K562 (cell line): ENCODE results near the gene FGFRL1. TPM values are rescaled to one million over a fixed set of nuclear protein-coding genes. Genes with fewer than 3 reads are reported as not detected.

Source experiments
- ATAC-seq: fragments of 200-7000 bp; cut with Tn5 transposase; 3 replicates; pipeline ENCODE4 v1.9.1; 2020; ENCODE audit warnings: moderate library complexity
- BruUV-seq: library from RNA; stranded (reverse); fragments of 400-500 nt; replicated peaks from 2 replicates; lab custom pipeline; 2021; lab: Mats Ljungman, UMichigan
- CTCF ChIA-PET: fragments of 300-600 bp; formaldehyde crosslinking; extraction: SDS; loops from one replicate; lab custom pipeline; 2021; ENCODE audit warnings: low intra/inter-chr PET ratio; lab: Yijun Ruan, JAX
- POLR2A ChIA-PET: fragments of 300-600, 350-650 bp; sonication (Branson Sonifier 250); formaldehyde crosslinking; extraction: SDS; loops from one replicate; lab custom pipeline; 2021; ENCODE audit warnings: antibody characterized with exemption, inconsistent platforms; lab: Yijun Ruan, JAX
- DNase-seq, 4 experiments: peaks; one replicate each; pipeline versions ENCODE4 v3.0.0 to v3.0.0-alpha.2; 2011 to 2018; ENCODE audit warnings: low spot score in 3 of 4, mixed read lengths in 3 of 4; ENCODE audit errors: extremely low read depth in 1 of 4
- FAIRE-seq: peaks from 2 replicates; lab custom pipeline; 2011; peaks lifted over from hg19 to GRCh38; lab: Jason Lieb, UNC
- H2AFZ ChIP-seq: 2 replicates; pipeline ENCODE4 v1.6.0; 2011; ENCODE audit warnings: low read depth, low read length, control low read depth, inconsistent platforms
- H3K27ac ChIP-seq: fragments of 200-600 bp; 3 replicates; pipeline ENCODE4 v1.8.0; 2011; ENCODE audit warnings: low read depth, mild to moderate bottlenecking, control low read depth, inconsistent platforms, low read length, moderate library complexity, mixed read lengths; ENCODE audit errors: extremely low read depth
- H3K27me3 ChIP-seq, 2 experiments: fragments of 300-600 bp in 1 of 2; 2 replicates in 1 of 2; 3 replicates in 1 of 2; pipeline versions ENCODE4 v1.6.0 to v1.8.0; 2011; ENCODE audit warnings: inconsistent platforms in 2 of 2, low read length in 2 of 2, mild to moderate bottlenecking in 1 of 2, mixed read lengths in 1 of 2, moderate library complexity in 1 of 2; ENCODE audit not compliant: control insufficient read depth in 2 of 2, insufficient read depth in 2 of 2
- H3K36me3 ChIP-seq: fragments of 300-600 bp; 3 replicates; pipeline ENCODE4 v1.8.0; 2011; ENCODE audit warnings: mild to moderate bottlenecking, low read length, inconsistent platforms; ENCODE audit not compliant: control insufficient read depth, insufficient read depth
- H3K4me1 ChIP-seq, 2 experiments: fragments of 200-600 bp in 1 of 2; replicated peaks in 1 of 2; 2 replicates in 1 of 2; 3 replicates in 1 of 2; pipeline versions ENCODE4 v1.5.1 to v1.8.0; 2011; ENCODE audit warnings: inconsistent platforms in 2 of 2, low read length in 2 of 2, mild to moderate bottlenecking in 1 of 2, mixed read lengths in 1 of 2, moderate library complexity in 1 of 2; ENCODE audit not compliant: control insufficient read depth in 2 of 2, insufficient read depth in 2 of 2
- H3K4me2 ChIP-seq: 2 replicates; pipeline ENCODE4 v1.6.1; 2011; ENCODE audit warnings: low read length, control low read depth, inconsistent platforms, mixed read lengths; ENCODE audit not compliant: insufficient read depth
- H3K4me3 ChIP-seq: fragments of 200-600 bp; sonication (generic), shearing (Covaris generic); 2 replicates; pipeline ENCODE4 v1.5.1; 2016; ENCODE audit warnings: control low read depth, inconsistent platforms
- H3K79me2 ChIP-seq: fragments of 200-600 bp; 3 replicates; pipeline ENCODE4 v1.8.0; 2011; ENCODE audit warnings: low read length, inconsistent platforms; ENCODE audit not compliant: control insufficient read depth, insufficient read depth
- H3K9ac ChIP-seq, 2 experiments: 2 replicates each; pipeline versions ENCODE4 v1.6.0 to v1.6.1; 2011; ENCODE audit warnings: low read depth in 2 of 2, low read length in 2 of 2, control low read depth in 1 of 2, inconsistent platforms in 1 of 2, mild to moderate bottlenecking in 1 of 2, mixed read lengths in 1 of 2; ENCODE audit not compliant: insufficient read depth in 1 of 2
- H3K9me1 ChIP-seq: one replicate; pipeline ENCODE4 v1.6.0; 2011; ENCODE audit warnings: inconsistent platforms, mild to moderate bottlenecking, low read length, moderate library complexity; ENCODE audit not compliant: control insufficient read depth, insufficient read depth
- H3K9me3 ChIP-seq: replicated peaks from 2 replicates; pipeline ENCODE4 v1.5.1; 2011; ENCODE audit warnings: low read depth, low read length, inconsistent platforms; ENCODE audit not compliant: control insufficient read depth, insufficient read depth
- H4K20me1 ChIP-seq: replicated peaks from 2 replicates; pipeline ENCODE4 v1.6.1; 2011; ENCODE audit warnings: low read length, inconsistent platforms, mixed read lengths; ENCODE audit not compliant: control insufficient read depth, insufficient read depth
- CHD2 ChIP-seq: IDR thresholded peaks from 2 replicates; pipeline ENCODE4 v1.6.1; 2011; ENCODE audit warnings: low read depth, low read length
- PCBP1 ChIP-seq: fragments of 200-400 bp; formaldehyde crosslinking; IDR thresholded peaks from 2 replicates; pipeline ENCODE4 v1.6.1; 2018; ENCODE audit warnings: mild to moderate bottlenecking, low read depth, low read length; ENCODE audit not compliant: poor library complexity, severe bottlenecking
- PTRF ChIP-seq: fragments of 450-650 bp; IDR thresholded peaks from 2 replicates; pipeline ENCODE4 v1.6.1; 2016; ENCODE audit warnings: mild to moderate bottlenecking, missing genetic modification characterization, missing compliant biosample characterization
- RBM22 ChIP-seq: fragments of 200-400 bp; formaldehyde crosslinking; IDR thresholded peaks from 2 replicates; pipeline ENCODE4 v1.6.1; 2018; ENCODE audit warnings: low read length, low read depth; ENCODE audit not compliant: poor library complexity, severe bottlenecking
- TAF1 ChIP-seq: IDR thresholded peaks from 2 replicates; pipeline ENCODE4 v1.6.1; 2011; ENCODE audit warnings: mild to moderate bottlenecking, low read length, moderate library complexity; ENCODE audit not compliant: insufficient read depth, control insufficient read depth, severe bottlenecking; ENCODE audit errors: extremely low read depth
- ZNF583 ChIP-seq: fragments of 250-450 bp; sonication (Bioruptor Pico); IDR thresholded peaks from 2 replicates; pipeline ENCODE4 v1.4.0; 2020
- WGBS: fragments of 100-300 bp; shearing (Covaris generic); methylation state at CpG from one replicate; pipeline ENCODE4 v1.1.6; 2016; ENCODE audit warnings: low coverage, mixed read lengths; ENCODE audit not compliant: insufficient coverage; ENCODE audit errors: missing lambda C conversion rate; 5-methylcytosine and 5-hydroxymethylcytosine counted together
- in situ Hi-C: fragments of 300-500 bp; cut with MboI; formaldehyde crosslinking; loops from 4 replicates; pipeline ENCODE4 v1.15.0; 2018; ENCODE audit warnings: inconsistent platforms, mixed read lengths
- intact Hi-C: fragments of 100-400 bp; cut with micrococcal nuclease; formaldehyde crosslinking; loops from 2 replicates; pipeline ENCODE4 v1.14.2; 2022
- polyA plus RNA-seq, 8 experiments: library from polyadenylated mRNA; depleted of rRNA in 4 of 8; stranded (reverse) in 5 of 8; unstranded in 3 of 8; fragments of >200 nt; fragmentation: Nextera tagmentation in 2 of 8; fragmentation: Illumina TruSeq in 1 of 8; extraction: Ambion mirVana in 2 of 8; extraction: Trizol in 1 of 8; gene quantifications; 2 replicates each; pipeline versions ENCODE4 v1.2.1 to v1.2.3, GENCODE V29; 2011 to 2014; ENCODE audit warnings: inconsistent platforms in 1 of 8, missing spikeins in 1 of 8
- total RNA-seq, 7 experiments: library from RNA; depleted of rRNA in 6 of 7; stranded (reverse); fragments of >200 nt in 6 of 7; fragmentation: Illumina TruSeq in 2 of 7; extraction: Trizol in 2 of 7; gene quantifications; 2 replicates each; pipeline versions ENCODE4 v1.2.1 to v1.2.3, GENCODE V29; 2011 to 2021; ENCODE audit warnings: low replicate concordance in 1 of 7

Gene FGFRL1
- total and polyA plus RNA-seq, 9 of the 15 experiments (the other 6 are each of a cell fraction or from before 2014, with no cell fraction given): 0.34 to 49.9 (median 14.6) TPM

DNA sequence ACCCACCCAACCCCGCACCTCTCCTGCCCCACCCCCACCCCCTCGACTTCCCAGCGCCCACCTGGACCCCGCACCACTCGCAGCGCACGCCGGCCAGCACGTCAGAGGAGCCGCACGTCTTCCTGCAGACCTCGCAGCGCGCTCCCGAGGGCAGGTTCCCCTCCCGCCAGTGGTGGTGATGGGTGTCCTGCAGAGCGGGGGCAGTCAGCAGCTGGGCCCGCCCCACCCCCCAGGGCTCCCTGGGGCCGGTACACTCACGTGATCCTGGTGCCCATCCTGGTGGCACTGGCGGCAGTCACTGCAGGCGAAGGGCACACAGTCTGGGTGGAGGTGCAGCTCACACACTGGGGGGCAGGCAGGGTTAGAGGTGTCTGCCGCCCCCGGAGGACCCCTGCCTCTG, 43.2 kb upstream of the FGFRL1 start:
- BruUV-seq: no TSS peak
- intact Hi-C loops: no loop called here
- no peaks in the 10 kb centered on the region for H3K27me3 ChIP-seq
- no peak overlapping the region for H3K4me3 ChIP-seq
- H3K4me1 ChIP-seq: peaks cover 0 to 65% of the 10 kb centered on the region in 2 experiments; a peak in 4 of 5 replicates
- POLR2A ChIA-PET: no interaction called here
- H2AFZ ChIP-seq: no peak overlapping the region
- no peaks in the 10 kb centered on the region for H3K9me3 ChIP-seq
- peaks cover 18% of the 10 kb centered on the region; the same call in 1 of the 3 replicates for H3K36me3 ChIP-seq
- 90% methylated on average over 18 of the region's 24 CpGs for WGBS
- H3K9me1 ChIP-seq: no peaks in the 10 kb centered on the region
- TF ChIP-seq CHD2: no peak
- TF ChIP-seq TAF1: no peak
- TF ChIP-seq ZNF583: no peak
- no peak for TF ChIP-seq PTRF (tag)
- TF ChIP-seq RBM22: no peak
- peak; percentile 15 for TF ChIP-seq PCBP1
- H3K4me2 ChIP-seq: no peak overlapping the region
- no peak for FAIRE-seq
- no peak for ATAC-seq
- DNase-seq: no peak
- H4K20me1 ChIP-seq: no peaks in the 10 kb centered on the region; the same call in 1 of the 2 replicates
- peak overlapping the region in 1 of 2 experiments; percentile 52; a peak in 2 of 4 replicates for H3K9ac ChIP-seq
- in situ Hi-C loops: no loop called here
- no peak overlapping the region for H3K27ac ChIP-seq
- peaks cover 10% of the 10 kb centered on the region; the same call in 2 of the 3 replicates for H3K79me2 ChIP-seq
- CTCF ChIA-PET: no interaction called here
